H1 (cell line): ENCODE measurements around the gene STARD9. TPM values are rescaled to one million over a fixed set of nuclear protein-coding genes. Genes with fewer than 3 reads are reported as not detected.

Source experiments
- ATF2 ChIP-seq: IDR thresholded peaks from 2 replicates; pipeline ENCODE4 v1.6.1; 2012; ENCODE audit warnings: low read length, inconsistent platforms
- BRCA1 ChIP-seq: IDR thresholded peaks from 2 replicates; pipeline ENCODE4 v1.6.1; 2012; ENCODE audit warnings: low read depth, low read length, improper control_type of control experiment
- CHD2 ChIP-seq: IDR thresholded peaks from 2 replicates; pipeline ENCODE4 v1.6.1; 2012; ENCODE audit warnings: low read length, improper control_type of control experiment
- CREB1 ChIP-seq: IDR thresholded peaks from 2 replicates; pipeline ENCODE4 v1.6.1; 2012; ENCODE audit warnings: inconsistent platforms
- CTBP2 ChIP-seq: IDR thresholded peaks from 2 replicates; pipeline ENCODE4 v1.7.0; 2011; ENCODE audit warnings: borderline replicate concordance, mild to moderate bottlenecking, moderate library complexity, mixed read lengths, low read length; ENCODE audit not compliant: insufficient read depth, insufficient read length
- EGR1 ChIP-seq: IDR thresholded peaks from 2 replicates; pipeline ENCODE4 v1.6.1; 2011; ENCODE audit warnings: low read depth, low read length, borderline replicate concordance
- FOSL1 ChIP-seq: IDR thresholded peaks from 2 replicates; pipeline ENCODE4 v1.6.1; 2011; ENCODE audit warnings: mild to moderate bottlenecking, low read depth, low read length, moderate library complexity; ENCODE audit not compliant: insufficient read depth
- GTF2F1 ChIP-seq: IDR thresholded peaks from 2 replicates; pipeline ENCODE4 v1.6.1; 2012; ENCODE audit warnings: low read depth, low read length, improper control_type of control experiment, borderline replicate concordance
- JUND ChIP-seq: IDR thresholded peaks from 2 replicates; pipeline ENCODE4 v1.6.1; 2011; ENCODE audit warnings: mild to moderate bottlenecking, improper control_type of control experiment, low read length
- MAFK ChIP-seq: IDR thresholded peaks from 2 replicates; pipeline ENCODE4 v1.6.1; 2012; ENCODE audit warnings: low read depth, mild to moderate bottlenecking, improper control_type of control experiment, low read length
- PHF8 ChIP-seq: fragments of 200-600 bp; sonication (generic); conservative IDR thresholded peaks from 2 replicates; pipeline ENCODE4 v1.7.1; 2012; ENCODE audit warnings: low read depth, mild to moderate bottlenecking, inconsistent platforms, low read length, moderate library complexity
- POLR2AphosphoS5 ChIP-seq: IDR thresholded peaks from 2 replicates; pipeline ENCODE4 v1.6.1; 2011; ENCODE audit warnings: low read depth, low read length
- RAD21 ChIP-seq, 2 experiments: IDR thresholded peaks in 1 of 2; conservative IDR thresholded peaks in 1 of 2; 2 replicates each; pipeline ENCODE4 v1.6.1; 2011; ENCODE audit warnings: low read depth in 2 of 2, low read length in 2 of 2, improper control_type of control experiment in 1 of 2, inconsistent platforms in 1 of 2, mild to moderate bottlenecking in 1 of 2, moderate library complexity in 1 of 2
- RBBP5 ChIP-seq: IDR thresholded peaks from 2 replicates; pipeline ENCODE4 v1.7.1; 2012; ENCODE audit warnings: low read depth, mild to moderate bottlenecking, inconsistent platforms, low read length, moderate library complexity, borderline replicate concordance
- RNF2 ChIP-seq: fragments of 200-900, 300-1000 bp; sonication (generic); IDR thresholded peaks from 2 replicates; pipeline ENCODE4 v1.7.1; 2016; ENCODE audit warnings: borderline replicate concordance, low read depth, mild to moderate bottlenecking, antibody characterized with exemption, low read length; ENCODE audit not compliant: poor library complexity, severe bottlenecking; ENCODE audit errors: missing control alignments
- SIN3A ChIP-seq, 2 experiments: IDR thresholded peaks in 1 of 2; conservative IDR thresholded peaks in 1 of 2; 2 replicates each; pipeline ENCODE4 v1.6.1; 2011 to 2012; ENCODE audit warnings: low read length in 2 of 2, improper control_type of control experiment in 1 of 2, low read depth in 1 of 2, mild to moderate bottlenecking in 1 of 2
- SUZ12 ChIP-seq: fragments of 200-600 bp; sonication (generic); IDR thresholded peaks from 2 replicates; pipeline ENCODE4 v1.6.1; 2012; ENCODE audit warnings: mild to moderate bottlenecking, inconsistent platforms, low read length, moderate library complexity, mixed read lengths
- TAF1 ChIP-seq: IDR thresholded peaks from 2 replicates; pipeline ENCODE4 v1.6.1; 2011; ENCODE audit warnings: mild to moderate bottlenecking, low read depth, low read length
- TAF7 ChIP-seq: optimal IDR thresholded peaks from 2 replicates; pipeline ENCODE3; 2011; ENCODE audit warnings: low read depth, mild to moderate bottlenecking, inconsistent platforms, low read length, moderate library complexity, borderline replicate concordance
- TBP ChIP-seq: IDR thresholded peaks from 2 replicates; pipeline ENCODE4 v1.6.1; 2011; ENCODE audit warnings: low read depth, low read length, improper control_type of control experiment
- USF2 ChIP-seq: IDR thresholded peaks from 2 replicates; pipeline ENCODE4 v1.6.1; 2011; ENCODE audit warnings: low read length, improper control_type of control experiment
- ZNF274 ChIP-seq: IDR thresholded peaks from 2 replicates; pipeline ENCODE4 v1.7.0; 2012; ENCODE audit warnings: low read length, borderline replicate concordance; ENCODE audit errors: extremely low read depth
- polyA plus RNA-seq, 7 experiments: library from polyadenylated mRNA; depleted of rRNA in 3 of 7; stranded (reverse) in 5 of 7; unstranded in 2 of 7; fragments of >200 nt in 5 of 7; fragments of 200-250 nt in 2 of 7; gene quantifications; 1 replicate in 5 of 7; 2 replicates in 1 of 7; 4 replicates in 1 of 7; pipeline versions ENCODE4 v1.2.1 to v1.2.3, GENCODE V29; 2011 to 2013; ENCODE audit warnings: missing spikeins in 2 of 7, mixed read lengths in 2 of 7
- total RNA-seq: library from RNA; stranded (reverse); fragmentation: NEBNext Ultra II Directional; extraction: Animal tissue kit (Norgen Biotek cat#: 25700); gene quantifications from 2 replicates; pipeline ENCODE4 v1.2.1, GENCODE V29; 2021

Gene STARD9
- total and polyA plus RNA-seq, 2 of the 8 experiments (the other 6 are each of a cell fraction or from before 2014, with no cell fraction given): 2.8 to 7.0 TPM

GRCh38 chr15:42581272-42581730 is 5.9 kb downstream of the STARD9 start (continued):
- no peak for TF ChIP-seq SIN3A (conservative IDR thresholded peaks at IDR 0.05 in 1 of 2, IDR thresholded peaks at IDR 0.05 in 1 of 2; ENCODE audit: low read depth in 1 of 2, low read length in 2 of 2)
- no peak for TF ChIP-seq MAFK
- TF ChIP-seq PHF8: 0 out of 2 replicates have a peak, but pooled peaks have one; percentile 39
- no peak for TF ChIP-seq RNF2
- no peak for TF ChIP-seq RAD21 (IDR thresholded peaks at IDR 0.05 in 1 of 2, conservative IDR thresholded peaks at IDR 0.05 in 1 of 2; ENCODE audit: low read depth in 2 of 2, low read length in 2 of 2)
- peak; percentile 75 for TF ChIP-seq POLR2AphosphoS5
- TF ChIP-seq EGR1: no peak
- TF ChIP-seq CTBP2: no peak
- TF ChIP-seq SUZ12: 0 out of 2 replicates have a peak, but pooled peaks have one; percentile 23
- no peak for TF ChIP-seq USF2
- TF ChIP-seq CHD2: no peak
- no peak for TF ChIP-seq ATF2
- TF ChIP-seq TAF1: peak; percentile 85
- no peak for TF ChIP-seq FOSL1
- no peak for TF ChIP-seq GTF2F1
- peak; percentile 52; the same call in 1 of the 2 replicates for TF ChIP-seq TBP
- no peak for TF ChIP-seq ZNF274
- peak; percentile 48 for TF ChIP-seq TAF7
- no peak for TF ChIP-seq JUND
- TF ChIP-seq CREB1: no peak
- no peak for TF ChIP-seq BRCA1
- peak; percentile 69; the same call in 1 of the 2 replicates for TF ChIP-seq RBBP5
